AG04450 (cell line): ENCODE data around the gene MLIP. TPM values are rescaled to one million over a fixed set of nuclear protein-coding genes. Genes with fewer than 3 reads are reported as not detected.

Source experiments
- CTCF ChIA-PET: fragments of 300-600, 350-600 bp; formaldehyde crosslinking; extraction: SDS; loops from one replicate; lab custom pipeline; 2022; ENCODE audit warnings: antibody characterized with exemption, inconsistent platforms; lab: Charles Lee
- POLR2A ChIA-PET: fragments of 350-600 bp; formaldehyde crosslinking; extraction: SDS; loops from one replicate; lab custom pipeline; 2021; ENCODE audit warnings: antibody characterized with exemption, inconsistent platforms; lab: Yijun Ruan, JAX
- DNase-seq: peaks from one replicate; pipeline ENCODE4 v3.0.0-alpha.2; 2011; ENCODE audit warnings: low read depth, low spot score
- H3K27ac ChIP-seq: one replicate; pipeline ENCODE4 v1.5.1; 2012; ENCODE audit warnings: low read depth, low read length, control low read depth
- H3K27me3 ChIP-seq: one replicate; pipeline ENCODE4 v1.6.0; 2012; ENCODE audit warnings: low read length; ENCODE audit not compliant: control insufficient read depth, insufficient read depth
- H3K4me3 ChIP-seq: 2 replicates; pipeline ENCODE4 v1.5.1; 2011; ENCODE audit warnings: mild to moderate bottlenecking, low read depth, low read length, control low read depth
- H3K9me3 ChIP-seq: 2 replicates; pipeline ENCODE4 v1.5.1; 2012; ENCODE audit warnings: low read length; ENCODE audit not compliant: control insufficient read depth, insufficient read depth
- CTCF ChIP-seq: IDR thresholded peaks from 2 replicates; pipeline ENCODE4 v1.5.1; 2011; ENCODE audit warnings: low read depth, low read length, control low read depth, inconsistent platforms
- polyA plus RNA-seq: library from polyadenylated mRNA; depleted of rRNA; stranded (reverse); fragments of >200 nt; gene quantifications from 2 replicates; pipeline ENCODE4 v1.2.3, GENCODE V29; 2011

The MLIP gene
- polyA plus RNA-seq, 1 experiment: not detected

GRCh38 chr6:54291146-54291545 is 179.9 kb downstream of the MLIP start:
- CTCF ChIA-PET: interaction anchor here (0.6 kb wide), 1 partner anchor 17 kb away, joined by 3 read pairs; no protein-coding TSS in a partner anchor
- no peak for TF ChIP-seq CTCF
- no peak for DNase-seq
- Histone ChIP-seq H3K4me3 (no peak overlapping the region), H3K27ac (no peak overlapping the region), H3K27me3 (no peaks in the 10 kb centered on the region), H3K9me3 (peaks cover 8% of the 10 kb centered on the region; the same call in 1 of the 2 replicates)
- POLR2A ChIA-PET: no interaction called here

GRCh38 chr6:54291738-54292137 is 180.5 kb downstream of the MLIP start:
- Histone ChIP-seq H3K27me3 (no peaks in the 10 kb centered on the region), H3K27ac (no peak overlapping the region), H3K4me3 (no peak overlapping the region), H3K9me3 (peaks cover 8% of the 10 kb centered on the region; the same call in 1 of the 2 replicates)
- no peak for DNase-seq
- TF ChIP-seq CTCF: no peak
- POLR2A ChIA-PET: no interaction called here
- CTCF ChIA-PET: interaction anchor here (0.6 kb wide), 1 partner anchor 16 kb away, joined by 3 read pairs; no protein-coding TSS in a partner anchor

GRCh38 chr6:54294965-54295532 is 183.8 kb downstream of the MLIP start:
- ChIA-PET POLR2A (no interaction called here), CTCF (no interaction called here)
- no peak for TF ChIP-seq CTCF

GRCh38 chr6:54299542-54300269 is 188.5 kb downstream of the MLIP start:
- no peak for TF ChIP-seq CTCF
- ChIA-PET POLR2A (no interaction called here), CTCF (no interaction called here)
- Histone ChIP-seq H3K27ac (no peak overlapping the region), H3K4me3 (no peak overlapping the region), H3K9me3 (peaks cover 8% of the 10 kb centered on the region; the same call in 1 of the 2 replicates), H3K27me3 (no peaks in the 10 kb centered on the region)
- no peak for DNase-seq

More at GRCh38 chr6:54294965-54295532, 183.8 kb downstream of the MLIP start:
- peaks cover 8% of the 10 kb centered on the region; the same call in 1 of the 2 replicates for H3K9me3 ChIP-seq
- no peak overlapping the region for H3K4me3 ChIP-seq
- no peak overlapping the region for H3K27ac ChIP-seq
- DNase-seq: no peak
- no peaks in the 10 kb centered on the region for H3K27me3 ChIP-seq

- no peak for TF ChIP-seq CTCF
- ChIA-PET CTCF (no interaction called here), POLR2A (no interaction called here)
- H3K9me3 ChIP-seq: no peaks in the 10 kb centered on the region
- no peak overlapping the region for H3K27ac ChIP-seq
- DNase-seq: no peak
- H3K4me3 ChIP-seq: no peak overlapping the region
- H3K27me3 ChIP-seq: no peaks in the 10 kb centered on the region
Observed at GRCh38 chr6:54301770-54302169, 190.5 kb downstream of the MLIP start.
